HG03521 (cell line): Measurements from ENCODE around the gene GPT2.

ENCODE experiments used
- ATAC-seq: cut with Tn5 transposase; IDR thresholded peaks from one replicate; pipeline ENCODE4 v1.9.1; 2021; ENCODE audit warnings: mild to moderate bottlenecking, moderate library complexity; ENCODE audit not compliant: unreplicated experiment

GPT2 gene

GRCh38 chr16:46883690-46884512 lies at the start of gene GPT2:
TSS of gene GPT2 (plus strand) at chr16:46884362. CDS start at chr16:46884716, 354 bp downstream.
- ATAC-seq: peak; percentile 97

GRCh38 chr16:46836534-46837530 lies 47.3 kb upstream of the GPT2 start:
- no peak for ATAC-seq

GRCh38 chr16:46839986-46840443 lies 44.1 kb upstream of the GPT2 start:
- no peak for ATAC-seq

- no peak for ATAC-seq
Measured at GRCh38 chr16:46842192-46842895, 41.8 kb upstream of the GPT2 start.

- ATAC-seq: no peak
Measured at GRCh38 chr16:46843898-46844642, 40.1 kb upstream of the GPT2 start.

GRCh38 chr16:46844771-46845170 lies 39.4 kb upstream of the GPT2 start:
- ATAC-seq: no peak

GRCh38 chr16:46845952-46846351 lies 38.2 kb upstream of the GPT2 start:
- ATAC-seq: no peak

GRCh38 chr16:46848768-46849764 lies 35.1 kb upstream of the GPT2 start:
- ATAC-seq: no peak

- peak; percentile 47 for ATAC-seq
Measured at GRCh38 chr16:46850619-46851555, 33.3 kb upstream of the GPT2 start.

- no peak for ATAC-seq
Measured at GRCh38 chr16:46852130-46852529, 32.0 kb upstream of the GPT2 start.

- no peak for ATAC-seq
Measured at GRCh38 chr16:46853713-46854443, 30.3 kb upstream of the GPT2 start.

GRCh38 chr16:46854846-46855245 lies 29.3 kb upstream of the GPT2 start:
- ATAC-seq: no peak

- ATAC-seq: no peak
Measured at GRCh38 chr16:46855389-46855788, 28.8 kb upstream of the GPT2 start.

GRCh38 chr16:46857368-46857945 lies 26.7 kb upstream of the GPT2 start:
- ATAC-seq: no peak

GRCh38 chr16:46858151-46858550 lies 26.0 kb upstream of the GPT2 start:
- ATAC-seq: no peak

- ATAC-seq: no peak
Measured at GRCh38 chr16:46859719-46860152, 24.4 kb upstream of the GPT2 start.
